ENCODE results near the gene FERMT3.

FERMT3 gene

GRCh38 chr11:64268025-64268892 lies 61.7 kb downstream of the FERMT3 start:
- no peak for TF ChIP-seq CTCF (IDR thresholded peaks at IDR 0.05; ENCODE audit: low read depth, low read length)
- H3K4me3 ChIP-seq (ENCODE audit: low read depth, low read length), result peak overlapping the region; percentile 64

DNA sequence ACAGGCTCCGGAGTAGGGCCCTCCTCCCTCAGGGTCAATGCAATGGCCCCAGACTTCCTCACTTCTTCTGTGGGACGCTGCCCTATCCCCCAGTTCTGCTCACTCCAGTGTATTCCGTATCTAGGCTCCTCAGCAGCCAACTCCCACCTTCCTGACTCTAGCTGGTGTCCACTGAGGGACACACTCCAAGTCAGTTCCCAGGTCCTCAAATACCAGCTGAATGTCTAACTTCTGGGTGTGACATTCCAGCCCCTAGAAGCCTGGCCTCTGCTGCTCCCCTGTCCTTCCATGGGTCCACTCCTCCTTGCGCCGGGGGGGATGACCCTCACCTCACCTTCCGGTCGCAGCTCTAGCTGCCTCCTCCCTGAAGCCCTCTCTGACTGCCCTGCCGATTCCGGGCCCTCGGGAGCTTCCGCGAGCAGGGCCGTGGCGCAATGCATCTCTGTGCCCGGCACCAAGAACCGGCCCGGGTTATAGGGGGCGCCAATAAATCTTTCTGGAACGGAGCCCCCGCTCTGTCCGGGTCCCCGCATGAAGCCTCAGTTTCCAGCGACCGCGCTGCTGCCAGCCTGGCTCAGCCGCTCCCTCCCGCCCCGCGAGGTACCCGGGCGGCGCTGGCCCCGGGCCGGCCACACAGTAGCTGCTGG lies 62.5 kb downstream of the FERMT3 start:
- H3K4me3 ChIP-seq (ENCODE audit: low read depth, low read length), result peak overlapping the region; percentile 64
- TF ChIP-seq CTCF (IDR thresholded peaks at IDR 0.05; ENCODE audit: low read depth, low read length), result no peak

- TF ChIP-seq CTCF (IDR thresholded peaks at IDR 0.05; ENCODE audit: low read depth, low read length), result no peak
- H3K4me3 ChIP-seq (ENCODE audit: low read depth, low read length), result peak overlapping the region; percentile 64
Observed at GRCh38 chr11:64269540-64270220, 63.2 kb downstream of the FERMT3 start.
